ENCODE results near the gene NXPH4.

DNA sequence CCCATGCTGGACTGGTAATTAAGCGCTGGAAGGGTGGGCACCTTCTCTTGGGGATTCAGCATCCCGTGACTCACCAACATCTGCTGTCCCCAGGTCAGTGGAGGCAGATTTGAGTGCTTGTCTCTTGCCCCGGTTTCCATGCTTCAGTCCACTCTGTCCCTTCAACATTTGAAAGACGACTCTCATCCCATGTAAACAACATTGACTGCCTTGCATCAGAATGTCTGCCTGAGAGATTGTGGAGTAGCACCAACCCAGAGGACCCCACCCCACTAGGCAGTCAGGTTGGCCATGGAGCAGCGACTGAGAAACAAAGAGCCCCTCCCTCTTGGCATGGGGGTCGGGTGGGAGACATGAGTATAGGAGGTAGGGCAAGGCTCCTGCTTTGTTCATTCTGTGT is 39.3 kb downstream of the NXPH4 start:
- TF ChIP-seq, protein P1, sequence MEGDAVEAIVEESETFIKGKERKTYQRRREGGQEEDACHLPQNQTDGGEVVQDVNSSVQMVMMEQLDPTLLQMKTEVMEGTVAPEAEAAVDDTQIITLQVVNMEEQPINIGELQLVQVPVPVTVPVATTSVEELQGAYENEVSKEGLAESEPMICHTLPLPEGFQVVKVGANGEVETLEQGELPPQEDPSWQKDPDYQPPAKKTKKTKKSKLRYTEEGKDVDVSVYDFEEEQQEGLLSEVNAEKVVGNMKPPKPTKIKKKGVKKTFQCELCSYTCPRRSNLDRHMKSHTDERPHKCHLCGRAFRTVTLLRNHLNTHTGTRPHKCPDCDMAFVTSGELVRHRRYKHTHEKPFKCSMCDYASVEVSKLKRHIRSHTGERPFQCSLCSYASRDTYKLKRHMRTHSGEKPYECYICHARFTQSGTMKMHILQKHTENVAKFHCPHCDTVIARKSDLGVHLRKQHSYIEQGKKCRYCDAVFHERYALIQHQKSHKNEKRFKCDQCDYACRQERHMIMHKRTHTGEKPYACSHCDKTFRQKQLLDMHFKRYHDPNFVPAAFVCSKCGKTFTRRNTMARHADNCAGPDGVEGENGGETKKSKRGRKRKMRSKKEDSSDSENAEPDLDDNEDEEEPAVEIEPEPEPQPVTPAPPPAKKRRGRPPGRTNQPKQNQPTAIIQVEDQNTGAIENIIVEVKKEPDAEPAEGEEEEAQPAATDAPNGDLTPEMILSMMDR (conservative IDR thresholded peaks at IDR 0.05; ENCODE audit: low read depth, low read length): no peak
- no peak for TF ChIP-seq EZH2 (IDR thresholded peaks at IDR 0.05; ENCODE audit: borderline replicate concordance, low read depth, low read length, poor library complexity, severe bottlenecking)

Data from A673 (cell line).